ENCODE results near the gene KDELR1. TPM values are rescaled to one million over a fixed set of nuclear protein-coding genes. Genes with fewer than 3 reads are reported as not detected.

KDELR1 gene
- total and polyA plus RNA-seq, 2 donors (not counting 3 experiments of a cell fraction or from before 2014, with no cell fraction given): 199 to 224 TPM

- Histone ChIP-seq H3K27me3 (ENCODE audit: control insufficient read depth in 2 of 2, insufficient read depth in 2 of 2, low read length in 2 of 2) (no peaks in the 10 kb centered on the region), H2AFZ (ENCODE audit: low read depth, low read length) (no peak overlapping the region), H3K27ac (ENCODE audit: insufficient read depth, low read depth, low read length) (no peak overlapping the region), H3K9me3 (replicated peaks; ENCODE audit: control insufficient read depth, insufficient read depth, low read length) (no peaks in the 10 kb centered on the region), H3K4me1 (ENCODE audit: control insufficient read depth, extremely low read depth, insufficient read depth, low read length) (no peaks in the 10 kb centered on the region), H4K20me1 (replicated peaks; ENCODE audit: control insufficient read depth, extremely low read depth, insufficient read depth, low read length) (no peaks in the 10 kb centered on the region), H3K79me2 (ENCODE audit: control insufficient read depth, insufficient read depth, low read length) (no peaks in the 10 kb centered on the region), H3K4me2 (ENCODE audit: insufficient read depth, low read length) (no peak overlapping the region), H3K9me1 (replicated peaks; ENCODE audit: control insufficient read depth, extremely low read depth, insufficient read depth, low read length) (no peaks in the 10 kb centered on the region), H3K9ac (replicated peaks; ENCODE audit: extremely low read depth, insufficient read depth, low read length) (no peak overlapping the region), H3K4me3 (replicated peaks in 1 of 3; ENCODE audit: insufficient read depth in 1 of 3, low read depth in 1 of 3, low read length in 3 of 3) (no peak overlapping the region), H3K36me3 (ENCODE audit: control insufficient read depth in 2 of 2, extremely low read depth in 1 of 2, insufficient read depth in 2 of 2, low read length in 2 of 2) (no peaks in the 10 kb centered on the region)
- TF ChIP-seq POLR2A (IDR thresholded peaks at IDR 0.05; ENCODE audit: low read depth, low read length) (no peak), MYC (IDR thresholded peaks at IDR 0.05; ENCODE audit: low read depth, low read length) (no peak), JUN (IDR thresholded peaks at IDR 0.05; ENCODE audit: borderline replicate concordance, insufficient read depth, insufficient read length, low read depth) (no peak), GATA2 (IDR thresholded peaks at IDR 0.05; ENCODE audit: insufficient read depth, insufficient read length, low read depth, low read length) (no peak), POLR2AphosphoS5 (IDR thresholded peaks at IDR 0.05; ENCODE audit: insufficient read depth, low read depth, low read length) (no peak), FOS (IDR thresholded peaks at IDR 0.05; ENCODE audit: borderline replicate concordance, insufficient read depth, low read length) (no peak), MAX (IDR thresholded peaks at IDR 0.05; ENCODE audit: insufficient read depth, insufficient read length) (no peak), CTCF (IDR thresholded peaks at IDR 0.05; ENCODE audit: extremely low read depth in 1 of 2, insufficient read depth in 1 of 2, low read depth in 1 of 2, low read length in 2 of 2) (no peak), EZH2 (IDR thresholded peaks at IDR 0.05; ENCODE audit: borderline replicate concordance, low read depth, low read length, severe bottlenecking) (no peak)
- FAIRE-seq: no peak
- DNase-seq (ENCODE audit: low read depth, low spot score): no peak
- intact Hi-C loops (cut with micrococcal nuclease) (no loop called here), dilution Hi-C loops (cut with MboI; ENCODE audit: extremely low pct_ligation_motif_present, low sequenced_read_pairs) (no loop called here)
- no TSS peak for BruUV-seq (replicated peaks)
- ChIA-PET CTCF (no interaction called here), POLR2A (no interaction called here)
Measured at GRCh38 chr19:48355365-48355954, 35.9 kb downstream of the KDELR1 start.
